Amniotic stem cell (primary cell): ENCODE measurements around the gene REEP1.

ENCODE experiments used
- DNase-seq: peaks from one replicate; lab custom pipeline; 2025; lab: John Stamatoyannopoulos, UW

REEP1 gene

GRCh38 chr2:86337244-86337835 lies at the start of gene REEP1:
Gene REEP1, minus strand, starts transcription at chr2:86337626. Its CDS starts 116 bp downstream, at chr2:86337510.
- DNase-seq = no peak

GRCh38 chr2:86383844-86384243 lies 46.4 kb upstream of the REEP1 start:
- peak; percentile 13 for DNase-seq

- no peak for DNase-seq
Measured at GRCh38 chr2:86382698-86383097, 45.3 kb upstream of the REEP1 start.

- no peak for DNase-seq
Measured at GRCh38 chr2:86382108-86382507, 44.7 kb upstream of the REEP1 start.

GRCh38 chr2:86378469-86378868 lies 41.0 kb upstream of the REEP1 start:
- DNase-seq = no peak

- DNase-seq = no peak
Measured at GRCh38 chr2:86375623-86376022, 38.2 kb upstream of the REEP1 start.

GRCh38 chr2:86372641-86373502 lies 35.4 kb upstream of the REEP1 start:
- DNase-seq = peak; percentile 15

GRCh38 chr2:86372133-86372532 lies 34.7 kb upstream of the REEP1 start:
- DNase-seq = no peak

- no peak for DNase-seq
Measured at GRCh38 chr2:86371527-86371926, 34.1 kb upstream of the REEP1 start.

- no peak for DNase-seq
Measured at GRCh38 chr2:86370579-86370978, 33.2 kb upstream of the REEP1 start.

GRCh38 chr2:86368161-86368824 lies 30.9 kb upstream of the REEP1 start:
- DNase-seq = no peak

- DNase-seq = no peak
Measured at GRCh38 chr2:86367499-86367777, 30.0 kb upstream of the REEP1 start.

GRCh38 chr2:86366651-86367498 lies 29.4 kb upstream of the REEP1 start:
- no peak for DNase-seq

- DNase-seq = no peak
Measured at GRCh38 chr2:86364894-86365293, 27.5 kb upstream of the REEP1 start.

- DNase-seq = no peak
Measured at GRCh38 chr2:86360776-86361175, 23.4 kb upstream of the REEP1 start.

GRCh38 chr2:86358957-86359356 lies 21.5 kb upstream of the REEP1 start:
- no peak for DNase-seq

GRCh38 chr2:86357392-86357963 lies 20.1 kb upstream of the REEP1 start:
- no peak for DNase-seq

GRCh38 chr2:86352727-86353221 lies 15.3 kb upstream of the REEP1 start:
- DNase-seq = no peak

GRCh38 chr2:86352137-86352726 lies 14.8 kb upstream of the REEP1 start:
- DNase-seq = no peak

- DNase-seq = no peak
Measured at GRCh38 chr2:86350751-86351150, 13.3 kb upstream of the REEP1 start.

- no peak for DNase-seq
Measured at GRCh38 chr2:86347401-86347800, 10.0 kb upstream of the REEP1 start.
